ENCODE results near the gene EVC.

- TF ChIP-seq POLR2A (IDR thresholded peaks at IDR 0.05) = no peak
- TF ChIP-seq CTCF (IDR thresholded peaks at IDR 0.05) = no peak
Measured at GRCh38 chr4:5814421-5814820, 103.4 kb downstream of the EVC start.
